Superior temporal gyrus (tissue), 1 donor: ENCODE results near the gene MBD3L5.
"Not testable (repeated sequence)": the region's sequence is repeated elsewhere in the genome, so short reads cannot be mapped to it uniquely, and the experiment has no call there.

Experiments
- DNase-seq: peaks from one replicate; pipeline ENCODE4 v3.0.0-alpha.2; 2016; ENCODE audit errors: extremely low spot score

Gene MBD3L5

DNA sequence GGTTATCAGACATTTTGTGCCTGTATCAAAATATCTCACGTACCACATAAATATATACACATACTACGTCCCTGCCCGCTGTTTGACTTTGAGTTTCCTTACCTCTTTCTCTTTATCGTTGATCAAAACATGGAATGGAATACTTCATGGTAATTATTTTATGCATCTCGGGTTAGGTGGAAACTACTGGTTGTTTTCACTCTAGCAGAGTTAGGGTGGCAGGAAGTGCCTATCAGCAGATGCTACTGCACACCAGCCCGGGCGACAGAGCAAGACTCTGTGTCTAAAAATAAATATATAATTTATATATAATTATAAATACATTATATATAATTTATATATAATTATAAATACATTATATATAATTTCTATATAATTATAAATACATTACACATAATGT, 22.5 kb downstream of the MBD3L5 start:
- DNase-seq, result not testable (repeated sequence)

DNA sequence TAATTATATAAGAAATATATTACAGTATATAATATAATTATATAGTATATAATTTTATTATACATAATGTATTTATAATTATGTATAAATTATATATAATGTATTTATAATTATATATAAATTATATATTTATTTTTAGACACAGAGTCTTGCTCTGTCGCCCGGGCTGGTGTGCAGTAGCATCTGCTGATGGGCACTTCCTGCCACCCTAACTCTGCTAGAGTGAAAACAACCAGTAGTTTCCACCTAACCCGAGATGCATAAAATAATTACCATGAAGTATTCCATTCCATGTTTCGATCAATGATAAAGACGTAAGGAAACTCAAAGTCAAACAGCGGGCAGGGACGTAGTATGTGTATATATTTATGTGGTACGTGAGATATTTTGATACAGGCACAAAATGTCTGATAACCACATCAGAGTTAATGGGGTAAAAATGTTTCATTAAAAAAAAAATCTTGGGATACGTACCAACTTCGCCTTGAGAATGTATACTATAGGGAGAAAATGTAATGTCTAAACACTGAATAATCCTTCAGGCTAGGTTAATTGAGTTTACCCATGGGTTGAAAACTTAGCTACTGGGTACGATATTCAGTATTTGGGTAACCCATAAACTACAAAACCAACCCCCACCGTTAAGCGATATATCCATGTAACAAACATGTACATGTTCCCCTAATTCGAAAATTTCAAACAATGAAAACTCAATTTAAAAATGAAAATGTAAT, 24.4 kb downstream of the MBD3L5 start:
- DNase-seq, result not testable (repeated sequence)

DNA sequence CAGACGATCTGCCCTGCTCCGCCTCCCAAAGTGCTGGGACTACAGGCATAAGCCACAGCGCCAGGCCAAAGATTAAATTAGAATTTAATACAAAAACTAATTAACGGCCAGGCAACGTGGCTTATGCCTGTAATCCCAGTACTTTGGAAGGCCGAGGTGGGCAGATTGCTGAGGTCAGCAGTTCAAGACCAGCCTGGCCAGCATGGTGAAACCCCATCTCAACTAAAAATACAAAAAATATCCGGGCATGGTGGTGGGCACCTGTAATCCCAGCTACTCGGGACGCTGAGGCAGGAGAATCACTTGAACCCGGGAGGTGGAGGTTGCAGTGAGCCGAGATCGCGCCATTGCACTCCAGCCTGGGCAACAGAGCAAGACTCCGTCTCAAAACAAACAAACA, 25.3 kb downstream of the MBD3L5 start:
- DNase-seq, result not testable (repeated sequence)

DNA sequence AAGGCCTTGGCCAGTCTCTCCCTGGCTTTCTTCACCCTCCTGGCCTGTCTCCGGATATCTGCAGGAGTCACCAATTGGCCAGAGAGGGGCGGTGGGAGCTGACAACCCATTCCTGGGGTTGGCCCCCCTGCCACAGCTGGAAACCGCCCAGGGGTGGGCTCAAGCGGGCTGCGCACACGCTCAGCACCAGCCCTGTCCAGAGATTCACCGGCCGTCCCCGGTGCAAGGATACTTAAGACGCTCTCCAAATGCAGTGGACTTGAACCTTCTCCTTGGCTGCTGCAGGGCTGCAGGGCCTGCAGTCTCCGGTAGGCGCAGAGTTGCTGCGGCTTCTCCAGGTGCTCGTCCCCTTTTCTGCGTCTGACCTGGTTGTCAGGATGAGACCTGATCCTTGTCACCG, 26.0 kb downstream of the MBD3L5 start:
- not testable (repeated sequence) for DNase-seq

DNA sequence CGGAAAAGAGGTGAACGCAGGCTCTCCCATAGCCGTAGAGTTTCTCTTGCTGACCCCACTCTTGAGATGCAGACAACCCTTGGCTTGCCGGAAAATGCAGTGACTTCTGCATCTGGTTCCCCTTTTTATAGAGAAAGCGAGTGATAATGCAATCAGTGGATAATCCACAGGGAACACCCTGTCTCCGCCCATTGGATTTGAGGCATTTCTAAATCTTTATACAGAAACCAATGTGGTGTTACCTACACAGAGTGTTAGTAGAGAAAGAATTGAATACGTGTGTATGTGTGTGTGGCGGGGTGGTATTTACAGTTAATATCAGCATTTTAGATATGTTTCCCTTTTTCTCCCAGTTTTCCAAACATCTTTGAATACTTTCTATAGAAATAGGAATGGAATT, 28.2 kb downstream of the MBD3L5 start, which contains the start of gene MBD3L3:
TSS of gene MBD3L3 (minus strand) at position 101 of the 400 bp plus-strand sequence. CDS start at position 30, 71 bp downstream.
- not testable (repeated sequence) for DNase-seq

DNA sequence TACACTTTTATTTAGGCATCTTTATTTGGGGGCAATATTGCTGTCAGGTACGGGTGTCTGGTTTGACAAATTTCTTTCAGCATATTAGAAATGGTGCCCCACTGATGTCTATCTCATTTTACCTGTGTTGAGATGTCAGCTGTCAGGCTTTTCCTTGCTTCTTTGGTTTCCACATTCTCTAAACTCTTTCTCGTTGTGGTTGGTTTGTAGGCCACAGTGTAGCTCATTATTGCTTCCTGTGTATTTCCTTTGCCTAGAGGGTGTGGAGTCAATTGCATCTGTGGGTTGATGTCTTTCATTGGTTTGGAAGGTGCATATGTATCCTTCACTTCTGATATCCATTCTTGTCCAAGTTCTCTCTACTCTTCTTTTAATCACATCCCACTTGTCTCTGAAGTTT, 29.6 kb downstream of the MBD3L5 start:
- DNase-seq, result not testable (repeated sequence)

DNA sequence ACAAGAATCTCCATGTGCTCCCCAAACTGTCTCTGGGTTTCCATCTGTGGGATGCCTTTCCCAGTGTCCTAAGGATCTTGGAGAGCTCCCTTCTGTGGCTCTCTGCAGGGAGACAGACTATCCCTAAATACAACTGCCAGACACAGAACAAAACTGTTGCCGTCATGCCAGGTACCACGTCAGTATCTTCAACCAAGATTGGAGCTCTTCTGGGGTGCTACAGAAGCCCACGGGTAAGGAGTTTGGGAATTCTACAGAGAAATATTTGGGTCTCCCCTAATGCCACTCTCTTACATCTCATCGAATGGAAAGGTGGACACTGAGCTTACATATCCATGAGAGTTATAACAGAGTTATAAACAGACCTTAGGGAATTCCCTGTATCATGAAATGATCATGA, 33.0 kb downstream of the MBD3L5 start:
- no peak for DNase-seq

DNA sequence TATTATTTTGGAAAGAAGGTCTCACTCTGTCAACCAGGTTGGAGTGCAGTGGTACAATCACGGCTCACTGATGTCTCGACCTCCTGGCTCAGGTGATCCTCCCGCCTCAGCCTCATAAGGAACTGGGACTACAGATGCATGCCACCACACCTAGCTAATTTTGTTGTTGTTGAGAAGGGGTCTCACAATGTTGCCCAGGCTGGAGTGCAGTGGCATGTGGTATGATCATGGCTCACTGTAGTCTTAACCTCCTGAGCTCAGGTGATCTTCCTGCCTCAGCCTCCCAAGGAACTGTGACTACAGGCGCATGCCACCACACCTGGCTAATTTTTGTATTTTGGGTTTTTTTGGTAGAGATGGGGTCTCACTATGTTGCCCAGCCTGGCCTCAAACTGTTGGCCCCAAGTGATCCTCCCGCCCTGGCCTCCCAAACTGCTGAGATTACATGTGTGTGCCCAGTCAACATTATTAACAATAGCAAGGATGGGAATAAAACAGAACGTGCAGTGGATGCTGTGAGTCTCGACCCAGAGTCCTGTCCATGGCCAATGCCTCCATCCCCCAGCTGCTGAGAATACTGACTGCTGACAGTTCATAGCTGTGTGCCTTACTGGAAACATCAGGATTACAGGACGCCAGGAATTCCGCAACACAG, 33.5 kb downstream of the MBD3L5 start:
- DNase-seq, result no peak

DNA sequence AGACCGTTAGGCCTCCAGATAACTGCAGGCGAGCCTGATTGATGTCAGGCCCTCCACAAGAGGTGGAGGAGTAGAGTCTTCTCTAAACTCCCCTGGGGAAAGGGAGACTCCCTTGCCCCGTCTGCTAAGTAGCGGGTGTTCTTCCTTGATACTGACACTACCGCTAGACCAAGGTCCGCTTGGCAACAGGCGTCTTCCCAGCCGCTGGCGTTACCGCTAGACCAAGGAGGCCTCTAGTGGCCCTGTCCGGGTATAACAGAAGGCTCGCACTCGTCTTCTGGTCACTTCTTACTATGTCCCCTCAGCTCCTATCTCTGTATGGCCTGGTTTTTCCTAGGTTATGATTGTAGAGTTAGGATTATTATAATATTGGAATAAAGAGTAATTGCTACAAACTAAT, 36.7 kb downstream of the MBD3L5 start:
- DNase-seq, result not testable (repeated sequence)

DNA sequence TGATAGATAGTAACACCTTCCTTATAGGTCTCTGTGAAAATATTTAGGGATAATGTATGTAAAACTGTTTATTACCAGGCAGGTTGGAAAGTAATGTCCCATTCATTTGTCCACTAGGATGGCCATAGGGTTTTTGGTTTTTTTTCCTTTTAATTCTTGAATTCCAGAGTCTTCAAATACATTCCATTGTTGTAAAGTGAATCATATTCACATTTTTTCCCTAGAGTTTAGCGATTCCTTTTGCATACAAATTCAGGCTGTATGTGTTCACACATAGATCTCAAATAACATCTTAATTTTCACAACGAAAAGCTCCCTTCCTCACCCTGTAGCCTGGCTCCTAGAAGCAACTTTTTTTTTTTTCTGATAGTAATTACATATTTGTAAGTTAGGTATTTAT, 37.3 kb downstream of the MBD3L5 start:
- DNase-seq, result no peak

DNA sequence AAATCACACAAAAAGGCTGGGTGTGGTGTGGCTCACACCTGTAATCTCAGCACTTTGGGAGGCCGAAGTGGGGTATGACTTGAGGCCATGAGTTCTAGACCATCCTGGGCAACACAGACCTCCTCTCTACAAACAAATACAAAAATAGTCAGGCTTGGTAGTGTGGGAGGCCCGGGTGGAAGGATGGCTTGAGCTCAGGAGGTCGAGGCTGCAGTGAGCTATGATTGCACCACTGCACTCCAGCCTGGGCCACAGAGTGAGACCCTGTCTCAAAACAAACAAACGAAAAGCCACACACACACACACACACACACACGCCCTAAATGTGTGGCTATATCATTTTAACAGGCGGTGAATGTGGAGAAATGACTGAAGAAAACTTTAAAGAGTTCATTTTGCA, 38.2 kb downstream of the MBD3L5 start:
- no peak for DNase-seq

DNA sequence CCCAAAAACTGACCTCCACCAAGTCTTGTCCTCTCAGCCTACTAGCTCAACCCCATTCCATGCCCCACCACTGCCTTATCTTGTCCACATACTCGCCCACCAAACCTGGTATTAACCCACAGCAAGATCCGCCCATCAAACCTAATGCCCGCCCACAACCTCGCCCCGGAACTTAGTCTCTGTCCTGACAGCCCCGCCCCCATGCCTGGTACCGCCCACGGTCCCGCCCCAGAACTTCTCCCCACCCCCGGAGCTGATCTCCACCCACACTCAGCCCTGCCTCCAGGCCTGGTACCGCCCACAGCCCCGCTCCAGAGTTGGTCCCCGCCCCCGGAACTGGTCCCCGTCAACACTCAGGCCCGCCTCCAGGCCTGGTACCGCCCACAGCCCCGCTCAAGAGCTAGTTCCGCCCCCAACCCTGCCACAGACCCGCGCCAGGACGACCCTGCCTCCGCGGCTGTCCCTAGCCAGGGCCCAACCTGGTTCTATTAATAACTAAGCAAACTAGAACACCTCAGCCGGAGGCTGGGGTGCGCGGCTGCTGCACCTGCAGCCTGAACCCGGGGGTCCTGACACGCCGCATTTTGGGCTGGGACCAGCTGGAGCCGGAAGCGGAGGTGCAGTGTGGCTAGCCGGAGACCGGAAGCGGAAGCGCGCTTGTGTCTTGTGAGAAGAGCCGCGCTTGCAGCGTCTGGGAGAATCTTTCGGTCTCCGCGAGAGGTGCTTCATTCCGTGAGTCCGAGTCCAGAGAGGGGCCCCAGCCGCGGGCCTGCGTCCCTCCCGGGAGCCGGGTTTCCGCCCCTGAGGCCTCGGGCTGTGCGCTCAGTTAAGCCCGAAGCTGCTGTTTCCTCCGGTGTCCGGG, 38.9 kb downstream of the MBD3L5 start, which contains the start of gene ZNF557:
TSS of gene ZNF557 (plus strand) at position 662 of the 862 bp plus-strand sequence. CDS start 5,372 bp downstream, outside the sequence.
- DNase-seq, result peak; percentile 94

DNA sequence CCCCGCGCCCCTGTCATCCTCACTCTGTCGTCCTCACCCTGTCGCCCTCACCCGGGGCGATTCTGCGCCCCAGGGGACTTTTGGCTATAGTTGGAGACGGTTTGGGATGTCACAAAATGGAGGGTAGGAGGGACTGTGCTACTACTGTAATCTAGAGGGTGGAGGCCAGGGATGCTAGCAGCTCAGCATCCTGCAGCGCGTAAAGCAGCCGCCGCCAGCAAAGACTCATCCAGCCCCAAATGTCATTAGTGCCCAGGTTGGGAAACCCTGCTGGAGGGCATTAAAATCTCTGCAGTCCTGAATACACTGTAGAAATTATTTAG, 39.5 kb downstream of the MBD3L5 start:
- no peak for DNase-seq

DNA sequence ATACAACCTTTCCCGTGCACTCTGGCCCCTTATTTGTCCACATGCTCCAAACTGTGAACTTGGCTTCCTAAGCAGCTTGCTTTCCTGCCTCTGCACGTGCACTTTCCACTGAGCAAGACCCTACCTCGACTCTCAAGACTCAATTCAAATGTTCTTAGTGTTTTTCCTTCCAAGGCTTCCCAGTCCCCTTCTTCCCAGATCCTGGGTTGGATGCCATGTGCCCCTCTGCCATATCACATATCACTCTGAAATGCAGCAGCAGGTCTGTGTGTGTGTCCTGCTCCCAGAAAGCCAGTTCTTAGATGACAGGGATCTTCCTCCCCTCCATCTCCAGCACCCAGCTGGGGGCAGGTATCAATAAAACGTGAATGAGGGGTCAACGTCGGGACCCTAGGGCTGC, 42.2 kb downstream of the MBD3L5 start:
- DNase-seq, result no peak

DNA sequence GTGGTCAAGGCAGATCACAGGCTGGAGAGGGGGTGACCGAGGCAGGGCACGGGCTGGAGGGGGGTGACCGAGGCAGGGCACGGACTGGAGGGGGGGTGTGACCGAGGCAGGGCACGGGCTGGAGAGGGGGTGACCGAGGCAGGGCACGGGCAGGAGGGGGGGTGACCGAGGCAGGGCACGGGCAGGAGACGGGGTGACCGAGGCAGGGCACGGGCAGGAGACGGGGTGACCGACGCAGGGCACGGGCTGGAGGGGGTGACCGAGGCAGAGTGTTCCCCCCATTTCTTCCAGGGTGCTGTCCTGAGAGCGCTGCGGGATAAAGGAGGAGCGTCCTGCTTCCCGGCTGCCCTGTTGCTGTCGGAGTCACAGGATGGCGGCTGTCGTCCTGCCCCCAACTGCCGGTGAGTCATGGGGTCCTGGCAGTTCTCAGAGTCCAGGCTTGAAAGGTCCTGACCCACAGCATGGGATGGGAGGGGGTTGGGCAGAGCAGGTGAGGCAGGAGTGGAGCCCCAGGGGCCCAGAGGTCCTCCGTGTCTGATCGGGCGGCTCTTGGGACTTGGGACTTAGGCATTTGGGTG, 44.4 kb downstream of the MBD3L5 start:
- no peak for DNase-seq

DNA sequence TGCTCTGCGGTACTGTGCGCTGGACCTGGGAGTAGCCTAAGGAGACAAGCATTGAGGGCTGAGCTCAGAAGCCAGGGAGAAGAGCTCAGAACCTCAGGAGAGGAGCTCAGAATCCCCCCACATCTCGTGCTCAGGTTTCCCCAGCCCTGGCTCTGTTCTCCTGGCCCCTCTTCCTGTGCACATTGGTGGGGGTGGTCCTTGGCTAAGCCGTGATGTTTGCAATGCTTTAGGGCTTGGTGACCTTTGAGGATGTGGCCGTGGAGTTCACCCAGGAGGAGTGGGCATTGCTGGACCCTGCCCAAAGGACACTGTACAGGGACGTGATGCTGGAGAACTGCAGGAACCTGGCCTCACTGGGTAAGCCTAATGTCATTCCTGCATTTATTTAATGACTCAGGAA, 45.8 kb downstream of the MBD3L5 start:
- no peak for DNase-seq

DNA sequence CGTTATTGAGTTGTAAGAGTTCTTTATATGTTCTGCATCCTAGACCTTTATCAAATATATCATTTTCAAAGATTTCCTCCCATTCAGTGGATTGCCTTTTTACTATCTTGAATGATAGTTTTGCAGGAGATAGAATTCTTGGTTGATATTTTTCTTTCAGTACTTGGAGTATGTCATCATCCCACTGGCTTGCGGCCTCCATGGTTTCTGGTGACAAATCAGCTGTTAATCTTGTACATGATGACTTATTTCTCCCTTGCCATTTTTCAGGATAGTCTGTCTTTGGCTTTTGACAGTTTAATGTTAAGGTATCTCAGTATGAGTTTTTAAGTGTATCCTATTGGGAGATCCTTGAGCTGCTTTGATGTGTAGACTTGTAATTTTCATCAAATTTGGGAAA, 47.6 kb downstream of the MBD3L5 start:
- no peak for DNase-seq
